ENCODE measurements around the gene MMP15.

Gene MMP15

GRCh38 chr16:57987441-57988177 is 37.9 kb upstream of the MMP15 start:
- Histone ChIP-seq H3K4me3 (ENCODE audit: low read length) (no peak overlapping the region), H3K9me3 (ENCODE audit: insufficient read depth, low read depth, low read length) (no peaks in the 10 kb centered on the region), H3K27me3 (ENCODE audit: insufficient read depth, low read length) (peaks cover 46% of the 10 kb centered on the region), H3K27ac (ENCODE audit: low read length) (no peak overlapping the region), H3K4me1 (ENCODE audit: insufficient read depth, low read length) (no peaks in the 10 kb centered on the region), H3K9ac (ENCODE audit: low read depth, low read length) (no peak overlapping the region), H3K36me3 (ENCODE audit: insufficient read depth, low read depth, low read length) (no peaks in the 10 kb centered on the region)

GRCh38 chr16:57988929-57989328 is 36.6 kb upstream of the MMP15 start:
- Histone ChIP-seq H3K4me1 (ENCODE audit: insufficient read depth, low read length) (no peaks in the 10 kb centered on the region), H3K9me3 (ENCODE audit: insufficient read depth, low read depth, low read length) (no peaks in the 10 kb centered on the region), H3K36me3 (ENCODE audit: insufficient read depth, low read depth, low read length) (no peaks in the 10 kb centered on the region), H3K27me3 (ENCODE audit: insufficient read depth, low read length) (peaks cover 40% of the 10 kb centered on the region), H3K27ac (ENCODE audit: low read length) (no peak overlapping the region), H3K4me3 (ENCODE audit: low read length) (no peak overlapping the region), H3K9ac (ENCODE audit: low read depth, low read length) (no peak overlapping the region)

- Histone ChIP-seq H3K27me3 (ENCODE audit: insufficient read depth, low read length) (peaks cover 15% of the 10 kb centered on the region), H3K9ac (ENCODE audit: low read depth, low read length) (no peak overlapping the region), H3K4me3 (ENCODE audit: low read length) (no peak overlapping the region), H3K4me1 (ENCODE audit: insufficient read depth, low read length) (no peaks in the 10 kb centered on the region), H3K9me3 (ENCODE audit: insufficient read depth, low read depth, low read length) (no peaks in the 10 kb centered on the region), H3K27ac (ENCODE audit: low read length) (no peak overlapping the region), H3K36me3 (ENCODE audit: insufficient read depth, low read depth, low read length) (0 out of 2 replicates have a peak, but pooled peaks cover under 1% of the 10 kb centered on the region)
Observed at GRCh38 chr16:57991551-57992059, 33.9 kb upstream of the MMP15 start.

- Histone ChIP-seq H3K9ac (ENCODE audit: low read depth, low read length) (no peak overlapping the region), H3K9me3 (ENCODE audit: insufficient read depth, low read depth, low read length) (no peaks in the 10 kb centered on the region), H3K4me1 (ENCODE audit: insufficient read depth, low read length) (no peaks in the 10 kb centered on the region), H3K4me3 (ENCODE audit: low read length) (no peak overlapping the region), H3K36me3 (ENCODE audit: insufficient read depth, low read depth, low read length) (0 out of 2 replicates have a peak, but pooled peaks cover 5% of the 10 kb centered on the region), H3K27ac (ENCODE audit: low read length) (no peak overlapping the region), H3K27me3 (ENCODE audit: insufficient read depth, low read length) (peaks cover 10% of the 10 kb centered on the region)
Observed at GRCh38 chr16:57992084-57992483, 33.5 kb upstream of the MMP15 start.

GRCh38 chr16:57993438-57993837 is 32.1 kb upstream of the MMP15 start:
- no peak overlapping the region for H3K4me3 ChIP-seq (ENCODE audit: low read length)
- H3K9me3 ChIP-seq (ENCODE audit: insufficient read depth, low read depth, low read length): no peaks in the 10 kb centered on the region
- H3K36me3 ChIP-seq (ENCODE audit: insufficient read depth, low read depth, low read length): 0 out of 2 replicates have a peak, but pooled peaks cover 15% of the 10 kb centered on the region
- no peaks in the 10 kb centered on the region for H3K27me3 ChIP-seq (ENCODE audit: insufficient read depth, low read length)
- no peak overlapping the region for H3K27ac ChIP-seq (ENCODE audit: low read length)
- H3K9ac ChIP-seq (ENCODE audit: low read depth, low read length): no peak overlapping the region
- no peaks in the 10 kb centered on the region for H3K4me1 ChIP-seq (ENCODE audit: insufficient read depth, low read length)

- H3K36me3 ChIP-seq (ENCODE audit: insufficient read depth, low read depth, low read length): 0 out of 2 replicates have a peak, but pooled peaks cover 15% of the 10 kb centered on the region
- no peaks in the 10 kb centered on the region for H3K4me1 ChIP-seq (ENCODE audit: insufficient read depth, low read length)
- H3K27ac ChIP-seq (ENCODE audit: low read length): no peak overlapping the region
- no peaks in the 10 kb centered on the region for H3K27me3 ChIP-seq (ENCODE audit: insufficient read depth, low read length)
- H3K9ac ChIP-seq (ENCODE audit: low read depth, low read length): no peak overlapping the region
- no peaks in the 10 kb centered on the region for H3K9me3 ChIP-seq (ENCODE audit: insufficient read depth, low read depth, low read length)
- no peak overlapping the region for H3K4me3 ChIP-seq (ENCODE audit: low read length)
Observed at GRCh38 chr16:57993897-57994296, 31.7 kb upstream of the MMP15 start.

GRCh38 chr16:57994361-57994760 is 31.2 kb upstream of the MMP15 start:
- Histone ChIP-seq H3K27ac (ENCODE audit: low read length) (no peak overlapping the region), H3K27me3 (ENCODE audit: insufficient read depth, low read length) (peaks cover under 1% of the 10 kb centered on the region; the same call in 1 of the 2 replicates), H3K4me1 (ENCODE audit: insufficient read depth, low read length) (no peaks in the 10 kb centered on the region), H3K9me3 (ENCODE audit: insufficient read depth, low read depth, low read length) (no peaks in the 10 kb centered on the region), H3K9ac (ENCODE audit: low read depth, low read length) (no peak overlapping the region), H3K4me3 (ENCODE audit: low read length) (no peak overlapping the region), H3K36me3 (ENCODE audit: insufficient read depth, low read depth, low read length) (0 out of 2 replicates have a peak, but pooled peaks cover 15% of the 10 kb centered on the region)

GRCh38 chr16:57994778-57995177 is 30.8 kb upstream of the MMP15 start:
- Histone ChIP-seq H3K36me3 (ENCODE audit: insufficient read depth, low read depth, low read length) (0 out of 2 replicates have a peak, but pooled peaks cover 15% of the 10 kb centered on the region), H3K9ac (ENCODE audit: low read depth, low read length) (no peak overlapping the region), H3K9me3 (ENCODE audit: insufficient read depth, low read depth, low read length) (no peaks in the 10 kb centered on the region), H3K4me1 (ENCODE audit: insufficient read depth, low read length) (no peaks in the 10 kb centered on the region), H3K4me3 (ENCODE audit: low read length) (no peak overlapping the region), H3K27ac (ENCODE audit: low read length) (no peak overlapping the region), H3K27me3 (ENCODE audit: insufficient read depth, low read length) (peaks cover 5% of the 10 kb centered on the region; the same call in 1 of the 2 replicates)

- no peaks in the 10 kb centered on the region for H3K4me1 ChIP-seq (ENCODE audit: insufficient read depth, low read length)
- no peak overlapping the region for H3K27ac ChIP-seq (ENCODE audit: low read length)
Observed at GRCh38 chr16:57995721-57996405, 29.7 kb upstream of the MMP15 start.

GRCh38 chr16:57996406-57997175 is 29.0 kb upstream of the MMP15 start:
- Histone ChIP-seq H3K27me3 (ENCODE audit: insufficient read depth, low read length) (peaks cover 6% of the 10 kb centered on the region; the same call in 1 of the 2 replicates), H3K4me1 (ENCODE audit: insufficient read depth, low read length) (no peaks in the 10 kb centered on the region)

More at GRCh38 chr16:57995721-57996405, 29.7 kb upstream of the MMP15 start:
- H3K9me3 ChIP-seq (ENCODE audit: insufficient read depth, low read depth, low read length): no peaks in the 10 kb centered on the region
- H3K36me3 ChIP-seq (ENCODE audit: insufficient read depth, low read depth, low read length): 0 out of 2 replicates have a peak, but pooled peaks cover 15% of the 10 kb centered on the region
- H3K4me3 ChIP-seq (ENCODE audit: low read length): no peak overlapping the region
- peaks cover 6% of the 10 kb centered on the region; the same call in 1 of the 2 replicates for H3K27me3 ChIP-seq (ENCODE audit: insufficient read depth, low read length)
- no peak overlapping the region for H3K9ac ChIP-seq (ENCODE audit: low read depth, low read length)

GRCh38 chr16:57997176-57997527 is 28.4 kb upstream of the MMP15 start:
- no peaks in the 10 kb centered on the region for H3K9me3 ChIP-seq (ENCODE audit: insufficient read depth, low read depth, low read length)
- peaks cover 6% of the 10 kb centered on the region; the same call in 1 of the 2 replicates for H3K27me3 ChIP-seq (ENCODE audit: insufficient read depth, low read length)
- H3K27ac ChIP-seq (ENCODE audit: low read length): no peak overlapping the region
- H3K9ac ChIP-seq (ENCODE audit: low read depth, low read length): no peak overlapping the region
- no peak overlapping the region for H3K4me3 ChIP-seq (ENCODE audit: low read length)
- H3K36me3 ChIP-seq (ENCODE audit: insufficient read depth, low read depth, low read length): 0 out of 2 replicates have a peak, but pooled peaks cover 15% of the 10 kb centered on the region
- H3K4me1 ChIP-seq (ENCODE audit: insufficient read depth, low read length): no peaks in the 10 kb centered on the region

More at GRCh38 chr16:57996406-57997175, 29.0 kb upstream of the MMP15 start:
- no peak overlapping the region for H3K27ac ChIP-seq (ENCODE audit: low read length)
- H3K9ac ChIP-seq (ENCODE audit: low read depth, low read length): no peak overlapping the region
- no peak overlapping the region for H3K4me3 ChIP-seq (ENCODE audit: low read length)
- no peaks in the 10 kb centered on the region for H3K9me3 ChIP-seq (ENCODE audit: insufficient read depth, low read depth, low read length)
- H3K36me3 ChIP-seq (ENCODE audit: insufficient read depth, low read depth, low read length): 0 out of 2 replicates have a peak, but pooled peaks cover 15% of the 10 kb centered on the region
